CD4-positive, alpha-beta T cell (primary cell): ENCODE measurements around the gene ATP5F1D. TPM values are rescaled to one million over a fixed set of nuclear protein-coding genes. Genes with fewer than 3 reads are reported as not detected.
A peak's percentile ranks its signal among the peaks of the same experiment; 100 is the strongest.

Source experiments
- ATAC-seq: fragments of 200-7000 bp; cut with Tn5 transposase; one replicate; pipeline ENCODE4 v1.10.0; 2022; ENCODE audit warnings: mild to moderate bottlenecking; ENCODE audit not compliant: poor library complexity
- CTCF ChIA-PET: fragments of 350-600 bp; sonication (Branson Sonifier 250); formaldehyde crosslinking; loops from one replicate; lab custom pipeline; 2021; ENCODE audit warnings: antibody characterized with exemption, inconsistent platforms; lab: Charles Lee
- POLR2A ChIA-PET: fragments of 350-600 bp; sonication (Branson Sonifier 250); formaldehyde crosslinking; loops from one replicate; lab custom pipeline; 2021; ENCODE audit warnings: antibody characterized with exemption, inconsistent platforms; lab: Charles Lee
- DNase-seq, 14 experiments: peaks; one replicate each; pipeline ENCODE4 v3.0.0-alpha.2; 2013 to 2020; ENCODE audit warnings: mixed read lengths in 2 of 14
- H3K27ac ChIP-seq, 2 donors: one replicate each; pipeline versions ENCODE4 v1.5.1 to v1.7.0; 2013; ENCODE audit warnings: low read length in 2 of 2, low read depth in 1 of 2, mild to moderate bottlenecking in 1 of 2
- H3K27me3 ChIP-seq, 2 experiments: 1 replicate in 1 of 2; 2 replicates in 1 of 2; pipeline versions ENCODE4 v1.6.1 to v1.7.0; 2013; ENCODE audit warnings: low read length in 2 of 2, control low read depth in 1 of 2, mild to moderate bottlenecking in 1 of 2, moderate library complexity in 1 of 2; ENCODE audit not compliant: insufficient read depth in 2 of 2, control insufficient read depth in 1 of 2
- H3K36me3 ChIP-seq: one replicate; pipeline ENCODE4 v1.6.1; 2013; ENCODE audit warnings: low read length, control low read depth; ENCODE audit not compliant: insufficient read depth
- H3K4me1 ChIP-seq: one replicate; pipeline ENCODE4 v1.6.1; 2013; ENCODE audit warnings: low read length, control low read depth; ENCODE audit not compliant: insufficient read depth
- H3K4me3 ChIP-seq: one replicate; pipeline ENCODE4 v1.5.1; 2013; ENCODE audit warnings: mild to moderate bottlenecking, low read length, moderate library complexity
- H3K9me3 ChIP-seq, 2 experiments: 1 replicate in 1 of 2; 2 replicates in 1 of 2; pipeline versions ENCODE4 v1.6.1 to v1.7.0; 2013; ENCODE audit warnings: low read length in 2 of 2, mild to moderate bottlenecking in 2 of 2, control low read depth in 1 of 2, moderate library complexity in 1 of 2; ENCODE audit not compliant: control insufficient read depth in 1 of 2, insufficient read depth in 1 of 2
- H3K27ac Mint-ChIP-seq: one replicate; pipeline ENCODE4 v1.8.0; 2020; ENCODE audit warnings: mixed read lengths
- H3K27me3 Mint-ChIP-seq: one replicate; pipeline ENCODE4 v1.8.0; 2021; ENCODE audit warnings: mixed read lengths
- H3K36me3 Mint-ChIP-seq: one replicate; pipeline ENCODE4 v1.8.0; 2021; ENCODE audit warnings: low read depth, mixed read lengths
- H3K4me1 Mint-ChIP-seq: one replicate; pipeline ENCODE4 v1.8.0; 2021; ENCODE audit warnings: low read depth, mixed read lengths
- H3K4me3 Mint-ChIP-seq: one replicate; pipeline ENCODE4 v1.8.0; 2020; ENCODE audit warnings: mild to moderate bottlenecking, mixed read lengths
- H3K9me3 Mint-ChIP-seq: one replicate; pipeline ENCODE4 v1.8.0; 2020; ENCODE audit warnings: mixed read lengths
- intact Hi-C, 2 experiments: fragments of 100-400 bp; cut with DNase I in 1 of 2; cut with micrococcal nuclease in 1 of 2; formaldehyde crosslinking; loops; one replicate each; pipeline versions ENCODE4 v1.15.1 to v1.9.0; 2023 to 2025; cut with DNase I, micrococcal nuclease
- total RNA-seq, 174 experiments: library from RNA in 2 of 174; stranded (reverse) in 2 of 174; gene quantifications; one replicate each; pipeline ENCODE4 v1.2.3 and lab custom pipeline; 2021 to 2026
- TF ChIP-seq, protein P1 (sequence below): fragments of 200-600 bp; IDR thresholded peaks from one replicate; pipeline ENCODE4 v1.8.0; 2022; ENCODE audit warnings: antibody characterized with exemption, mild to moderate bottlenecking

ATP5F1D gene
- total RNA-seq, 2 experiments from 2014 or later = 77.6 to 92.6 TPM

DNA sequence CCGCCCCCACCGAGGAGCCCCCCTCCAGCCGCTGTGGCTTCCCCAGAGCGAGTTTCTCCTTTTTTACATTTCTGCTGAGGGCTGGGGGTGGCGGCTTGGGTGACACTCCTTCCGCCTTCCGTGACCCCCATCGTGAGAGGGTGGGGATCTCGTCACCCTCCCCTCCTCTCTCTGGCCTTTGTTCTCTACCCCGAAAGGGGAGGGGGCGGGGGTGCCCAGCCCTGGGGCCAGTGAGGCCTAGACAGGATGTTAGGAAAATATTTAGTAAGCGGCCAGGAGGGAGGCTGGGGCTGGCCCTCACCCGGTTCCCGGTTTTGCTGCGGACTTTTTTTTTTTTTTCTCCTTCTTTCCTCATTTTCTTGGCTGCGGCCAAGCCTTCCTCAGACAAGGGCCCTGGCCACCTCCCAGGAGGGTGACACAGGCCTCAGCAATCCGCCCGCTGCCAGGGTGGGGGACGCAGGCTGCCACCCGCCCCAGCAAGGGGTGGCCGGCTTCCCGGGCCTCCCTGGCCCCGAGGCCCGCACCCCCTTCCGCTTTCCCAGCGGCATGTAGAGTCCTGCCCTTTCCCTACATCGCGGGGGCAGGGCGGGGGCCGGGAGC lies 10.8 kb downstream of the ATP5F1D start:
- CTCF ChIA-PET = interaction anchor here (0.6 to 1.8 kb wide), 6 partner anchors 8 to 23 kb away, joined by 3 to 19 read pairs (median 6); partner anchors contain the start of genes CIRBP and FAM174C
- ATAC-seq (no peak), DNase-seq (peak in 10 of 14 experiments; percentile 54 to 90 (median 63))
- Histone ChIP-seq H3K36me3 (peaks cover 46% of the 10 kb centered on the region), H3K4me3 (peak overlapping the region; percentile 87), H3K27me3 (no peaks in the 10 kb centered on the region), H3K4me1 (peaks cover 71% of the 10 kb centered on the region), H3K9me3 (no peaks in the 10 kb centered on the region), H3K27ac (peak overlapping the region; percentile 87)
- peak overlapping the region; percentile 97 for H3K4me3 Mint-ChIP-seq
- POLR2A ChIA-PET = interaction anchor here (0.5 to 3.7 kb wide), 12 partner anchors 8 to 1037 kb away, joined by 3 to 193 read pairs (median 5); partner anchors contain the start of genes ABCA7, CIRBP, FAM174C and MED16
- TF ChIP-seq, protein P1, sequence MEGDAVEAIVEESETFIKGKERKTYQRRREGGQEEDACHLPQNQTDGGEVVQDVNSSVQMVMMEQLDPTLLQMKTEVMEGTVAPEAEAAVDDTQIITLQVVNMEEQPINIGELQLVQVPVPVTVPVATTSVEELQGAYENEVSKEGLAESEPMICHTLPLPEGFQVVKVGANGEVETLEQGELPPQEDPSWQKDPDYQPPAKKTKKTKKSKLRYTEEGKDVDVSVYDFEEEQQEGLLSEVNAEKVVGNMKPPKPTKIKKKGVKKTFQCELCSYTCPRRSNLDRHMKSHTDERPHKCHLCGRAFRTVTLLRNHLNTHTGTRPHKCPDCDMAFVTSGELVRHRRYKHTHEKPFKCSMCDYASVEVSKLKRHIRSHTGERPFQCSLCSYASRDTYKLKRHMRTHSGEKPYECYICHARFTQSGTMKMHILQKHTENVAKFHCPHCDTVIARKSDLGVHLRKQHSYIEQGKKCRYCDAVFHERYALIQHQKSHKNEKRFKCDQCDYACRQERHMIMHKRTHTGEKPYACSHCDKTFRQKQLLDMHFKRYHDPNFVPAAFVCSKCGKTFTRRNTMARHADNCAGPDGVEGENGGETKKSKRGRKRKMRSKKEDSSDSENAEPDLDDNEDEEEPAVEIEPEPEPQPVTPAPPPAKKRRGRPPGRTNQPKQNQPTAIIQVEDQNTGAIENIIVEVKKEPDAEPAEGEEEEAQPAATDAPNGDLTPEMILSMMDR = no peak
- H3K36me3 Mint-ChIP-seq = peaks cover 48% of the 10 kb centered on the region
- peaks cover 12% of the 10 kb centered on the region for H3K4me1 Mint-ChIP-seq
- no peaks in the 10 kb centered on the region for H3K27me3 Mint-ChIP-seq
- no peaks in the 10 kb centered on the region for H3K9me3 Mint-ChIP-seq
- H3K27ac Mint-ChIP-seq = peak overlapping the region; percentile 97
- intact Hi-C loops = loop anchor here in 1 of 2 experiments (5.0 kb wide), 1 partner anchor 175 kb away; no protein-coding TSS in a partner anchor

DNA sequence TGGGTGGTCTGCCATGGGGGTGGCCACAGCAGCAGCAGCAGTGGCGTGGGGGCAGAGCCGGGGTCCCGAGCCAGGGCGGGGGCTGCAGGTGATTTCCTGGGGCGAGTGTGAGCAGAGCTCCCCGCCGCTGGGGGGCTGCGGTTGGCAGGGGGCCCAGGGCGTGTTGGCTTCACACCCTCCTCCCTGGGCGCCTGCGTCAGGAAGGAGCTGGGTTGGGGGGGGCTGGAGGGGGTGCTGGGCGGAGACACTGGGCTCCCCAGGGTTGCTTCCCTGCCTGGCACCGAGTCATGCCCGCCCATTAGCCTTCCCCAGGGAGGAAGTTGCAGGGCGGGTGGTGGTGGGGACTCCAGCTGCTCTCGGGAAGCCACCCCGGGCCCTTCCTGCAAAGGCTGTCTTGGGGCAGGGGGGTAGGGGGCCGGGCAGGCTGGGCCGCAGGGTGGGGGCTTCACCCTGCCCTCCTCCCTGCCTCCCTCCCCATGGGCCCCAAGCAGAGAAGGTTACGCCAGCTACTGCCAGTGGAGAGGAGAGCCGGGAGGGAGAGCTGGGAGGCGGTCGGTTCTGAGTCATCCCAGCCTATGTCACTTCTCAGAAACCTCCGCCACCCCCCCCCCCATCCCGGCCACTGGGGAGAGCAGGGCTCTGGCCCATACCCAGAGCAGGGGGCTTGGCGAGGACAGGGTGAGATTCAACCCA lies 11.4 kb downstream of the ATP5F1D start:
- peaks cover 71% of the 10 kb centered on the region for H3K4me1 ChIP-seq
- TF ChIP-seq, protein P1 = no peak

DNA sequence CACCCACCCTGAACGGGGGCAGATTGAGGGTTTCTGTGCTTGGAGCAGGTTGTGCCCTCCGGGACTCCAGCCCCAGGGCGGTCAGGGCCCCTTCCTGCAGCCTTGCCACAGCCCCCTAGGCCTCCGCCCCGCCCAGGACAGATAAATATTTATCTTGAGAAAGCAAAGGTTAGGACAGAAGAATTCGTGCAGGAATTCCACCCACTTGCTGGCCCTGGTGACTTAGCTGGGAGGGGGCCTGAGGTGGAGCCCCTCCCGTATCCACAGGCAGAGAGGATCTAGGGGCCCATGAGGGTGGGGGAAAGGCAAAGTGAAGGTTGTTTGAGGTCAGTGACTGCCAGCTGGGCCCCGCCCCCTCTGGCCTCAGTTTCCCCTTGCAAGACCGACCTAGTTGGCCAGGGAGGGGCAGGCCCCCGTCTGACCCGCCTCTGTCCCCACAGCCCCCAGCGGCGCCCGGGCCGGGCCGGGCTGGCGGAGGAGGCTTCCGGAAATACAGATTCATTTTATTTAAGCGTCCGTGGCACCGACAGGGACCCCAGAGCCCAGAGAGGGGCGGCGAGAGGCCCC lies 12.0 kb downstream of the ATP5F1D start:
- Mint-ChIP-seq H3K9me3 (no peaks in the 10 kb centered on the region), H3K27me3 (no peaks in the 10 kb centered on the region), H3K27ac (peak overlapping the region; percentile 97), H3K4me1 (peaks cover 24% of the 10 kb centered on the region), H3K4me3 (peak overlapping the region; percentile 68), H3K36me3 (peaks cover 58% of the 10 kb centered on the region)
- intact Hi-C loops = loop anchor here in 1 of 2 experiments (5.0 kb wide), 1 partner anchor 176 kb away; no protein-coding TSS in a partner anchor
- Histone ChIP-seq H3K36me3 (peaks cover 55% of the 10 kb centered on the region), H3K4me1 (peaks cover 74% of the 10 kb centered on the region), H3K27ac (peak overlapping the region; percentile 65 to 87), H3K9me3 (no peaks in the 10 kb centered on the region), H3K27me3 (no peaks in the 10 kb centered on the region), H3K4me3 (peak overlapping the region; percentile 87)
- no peak for ATAC-seq
- ChIA-PET CTCF (interaction anchor here (1.1 to 1.8 kb wide), 4 partner anchors 8 to 15 kb away, joined by 3 to 19 read pairs (median 8); partner anchors contain the start of gene CIRBP), POLR2A (interaction anchor here (0.9 to 3.7 kb wide), 9 partner anchors 10 to 1036 kb away, joined by 3 to 193 read pairs (median 6); partner anchors contain the start of genes CIRBP, FAM174C, MED16 and RNU6-2)
- TF ChIP-seq, protein P1 = no peak
- no peak for DNase-seq

More for the DNA sequence above, 11.4 kb downstream of the ATP5F1D start:
- ChIA-PET POLR2A (interaction anchor here (0.5 to 3.7 kb wide), 11 partner anchors 9 to 1036 kb away, joined by 3 to 193 read pairs (median 5); partner anchors contain the start of genes CIRBP, FAM174C, MED16 and RNU6-2), CTCF (interaction anchor here (0.6 to 1.8 kb wide), 5 partner anchors 9 to 22 kb away, joined by 3 to 19 read pairs (median 6); partner anchors contain the start of genes CIRBP and FAM174C)
- peak overlapping the region; percentile 87 for H3K27ac ChIP-seq
- intact Hi-C loops = loop anchor here in 1 of 2 experiments (5.0 kb wide), 1 partner anchor 176 kb away; no protein-coding TSS in a partner anchor
- DNase-seq (peak in 13 of 14 experiments; percentile 55 to 91 (median 74)), ATAC-seq (peak; percentile 17)
- peak overlapping the region; percentile 97 for H3K4me3 Mint-ChIP-seq
- H3K36me3 Mint-ChIP-seq = peaks cover 55% of the 10 kb centered on the region
- H3K27me3 Mint-ChIP-seq = no peaks in the 10 kb centered on the region
- H3K27ac Mint-ChIP-seq = peak overlapping the region; percentile 97
- peak overlapping the region; percentile 87 for H3K4me3 ChIP-seq
- H3K27me3 ChIP-seq = no peaks in the 10 kb centered on the region
- no peaks in the 10 kb centered on the region for H3K9me3 Mint-ChIP-seq
- peaks cover 19% of the 10 kb centered on the region for H3K4me1 Mint-ChIP-seq
- H3K9me3 ChIP-seq = no peaks in the 10 kb centered on the region
- H3K36me3 ChIP-seq = peaks cover 52% of the 10 kb centered on the region
